OCI-LY3 (cell line): ENCODE measurements around the gene SIGLEC7.

Experiments used
- H2AFZ ChIP-seq: fragments of 200-600, 300-600 bp; shearing (Covaris generic); 2 replicates; pipeline ENCODE4 v1.6.0; 2014; ENCODE audit warnings: antibody characterized with exemption, low read depth, low read length
- H3K27ac ChIP-seq: fragments of 200-600, 300-600 bp; sonication (generic); 2 replicates; pipeline ENCODE4 v1.5.1; 2014; ENCODE audit warnings: mild to moderate bottlenecking, low read length, moderate library complexity, mixed read lengths
- H3K27me3 ChIP-seq: fragments of 200-600, 300-600 bp; sonication (generic); 2 replicates; pipeline ENCODE4 v1.6.1; 2014; ENCODE audit warnings: low read depth, low read length, mixed read lengths
- H3K36me3 ChIP-seq: fragments of 200-600, 300-600 bp; sonication (generic); replicated peaks from 2 replicates; pipeline ENCODE3; 2014; ENCODE audit warnings: low read depth, low read length, mixed read lengths
- H3K4me1 ChIP-seq: fragments of 300-600, 200-600 bp; sonication (generic); 2 replicates; pipeline ENCODE4 v1.6.1; 2014; ENCODE audit warnings: low read length, mixed read lengths
- H3K4me2 ChIP-seq: fragments of 200-600, 300-600 bp; sonication (generic); 2 replicates; pipeline ENCODE4 v1.6.1; 2014; ENCODE audit warnings: low read length, mixed read lengths
- H3K4me3 ChIP-seq: fragments of 300-600, 200-600 bp; sonication (generic); 2 replicates; pipeline ENCODE4 v1.5.1; 2014; ENCODE audit warnings: antibody characterized with exemption, mild to moderate bottlenecking, low read length, moderate library complexity
- H3K79me2 ChIP-seq: fragments of 300-600, 200-600 bp; shearing (Covaris generic); 2 replicates; pipeline ENCODE4 v1.6.1; 2014; ENCODE audit warnings: mild to moderate bottlenecking, low read length, mixed read lengths
- H3K9ac ChIP-seq: fragments of 300-600, 200-600 bp; shearing (Covaris generic); 2 replicates; pipeline ENCODE4 v1.6.0; 2014; ENCODE audit warnings: mild to moderate bottlenecking, low read length, moderate library complexity
- H3K9me3 ChIP-seq: fragments of 200-600, 300-600 bp; shearing (Covaris generic); 2 replicates; pipeline ENCODE4 v1.6.1; 2014; ENCODE audit warnings: low read length, mixed read lengths; ENCODE audit not compliant: insufficient read depth
- H4K20me1 ChIP-seq: fragments of 200-600, 300-600 bp; sonication (generic); 2 replicates; pipeline ENCODE4 v1.6.1; 2016; ENCODE audit warnings: low read length, mixed read lengths; ENCODE audit not compliant: insufficient read depth
- CTCF ChIP-seq: fragments of 200-600, 300-600 bp; sonication (generic); IDR thresholded peaks from 2 replicates; pipeline ENCODE4 v1.5.1; 2014; ENCODE audit warnings: antibody characterized with exemption, low read length, low read depth
- EZH2phosphoT487 ChIP-seq: fragments of 200-600 bp; shearing (Covaris generic); IDR thresholded peaks from 2 replicates; pipeline ENCODE4 v1.6.1; 2018; ENCODE audit warnings: antibody characterized with exemption, mixed run types, low read depth

SIGLEC7 gene

GRCh38 chr19:51096473-51097165, 45.5 kb upstream of the SIGLEC7 start:
- Histone ChIP-seq H3K36me3 (peaks cover 11% of the 10 kb centered on the region), H3K9me3 (no peaks in the 10 kb centered on the region), H3K4me2 (no peak overlapping the region), H3K27me3 (no peaks in the 10 kb centered on the region), H3K4me3 (no peak overlapping the region), H3K27ac (no peak overlapping the region), H2AFZ (no peak overlapping the region), H3K79me2 (no peaks in the 10 kb centered on the region), H3K4me1 (no peaks in the 10 kb centered on the region), H4K20me1 (peaks cover 17% of the 10 kb centered on the region), H3K9ac (no peak overlapping the region)
- TF ChIP-seq CTCF (peak; percentile 42), EZH2phosphoT487 (no peak)

- Histone ChIP-seq H3K9ac (no peak overlapping the region), H4K20me1 (peaks cover 17% of the 10 kb centered on the region), H3K9me3 (no peaks in the 10 kb centered on the region), H3K4me2 (no peak overlapping the region), H3K27ac (no peak overlapping the region), H3K4me1 (no peaks in the 10 kb centered on the region), H2AFZ (no peak overlapping the region), H3K27me3 (no peaks in the 10 kb centered on the region), H3K36me3 (peaks cover 12% of the 10 kb centered on the region), H3K4me3 (no peak overlapping the region), H3K79me2 (0 out of 2 replicates have a peak, but pooled peaks cover 2% of the 10 kb centered on the region)
- TF ChIP-seq CTCF (peak; percentile 68), EZH2phosphoT487 (no peak)
These were observed 44.8 kb upstream of the SIGLEC7 start for GRCh38 chr19:51097166-51097738.

GRCh38 chr19:51097796-51098195, 44.3 kb upstream of the SIGLEC7 start:
- TF ChIP-seq EZH2phosphoT487: no peak
- no peak overlapping the region for H3K27ac ChIP-seq
- H3K9ac ChIP-seq: no peak overlapping the region
- H3K9me3 ChIP-seq: no peaks in the 10 kb centered on the region
- H3K27me3 ChIP-seq: no peaks in the 10 kb centered on the region
- no peak overlapping the region for H3K4me2 ChIP-seq
- peaks cover 17% of the 10 kb centered on the region for H4K20me1 ChIP-seq
- H3K4me1 ChIP-seq: no peaks in the 10 kb centered on the region
- H3K36me3 ChIP-seq: peaks cover 18% of the 10 kb centered on the region
- H2AFZ ChIP-seq: no peak overlapping the region
- H3K4me3 ChIP-seq: no peak overlapping the region
- 0 out of 2 replicates have a peak, but pooled peaks cover 7% of the 10 kb centered on the region for H3K79me2 ChIP-seq

GRCh38 chr19:51098365-51099046, 43.6 kb upstream of the SIGLEC7 start:
- H4K20me1 ChIP-seq: peaks cover 17% of the 10 kb centered on the region
- no peak overlapping the region for H3K27ac ChIP-seq
- H3K27me3 ChIP-seq: no peaks in the 10 kb centered on the region
- no peak overlapping the region for H3K9ac ChIP-seq
- no peaks in the 10 kb centered on the region for H3K4me1 ChIP-seq
- H3K36me3 ChIP-seq: peaks cover 20% of the 10 kb centered on the region
- TF ChIP-seq EZH2phosphoT487 (no peak), CTCF (no peak)
- H3K4me2 ChIP-seq: no peak overlapping the region
- no peaks in the 10 kb centered on the region for H3K9me3 ChIP-seq
- 0 out of 2 replicates have a peak, but pooled peaks cover 7% of the 10 kb centered on the region for H3K79me2 ChIP-seq
- no peak overlapping the region for H2AFZ ChIP-seq
- H3K4me3 ChIP-seq: no peak overlapping the region
